Kasumi-1 (cell line): ENCODE measurements around the gene YIPF4.
A peak's percentile ranks its signal among the peaks of the same experiment; 100 is the strongest.
"Not testable (repeated sequence)": the region's sequence is repeated elsewhere in the genome, so short reads cannot be mapped to it uniquely, and the experiment has no call there.

ENCODE experiments used
- DNase-seq, 2 experiments: peaks; one replicate each; lab custom pipeline; 2025; lab: John Stamatoyannopoulos, UW

Gene YIPF4

DNA sequence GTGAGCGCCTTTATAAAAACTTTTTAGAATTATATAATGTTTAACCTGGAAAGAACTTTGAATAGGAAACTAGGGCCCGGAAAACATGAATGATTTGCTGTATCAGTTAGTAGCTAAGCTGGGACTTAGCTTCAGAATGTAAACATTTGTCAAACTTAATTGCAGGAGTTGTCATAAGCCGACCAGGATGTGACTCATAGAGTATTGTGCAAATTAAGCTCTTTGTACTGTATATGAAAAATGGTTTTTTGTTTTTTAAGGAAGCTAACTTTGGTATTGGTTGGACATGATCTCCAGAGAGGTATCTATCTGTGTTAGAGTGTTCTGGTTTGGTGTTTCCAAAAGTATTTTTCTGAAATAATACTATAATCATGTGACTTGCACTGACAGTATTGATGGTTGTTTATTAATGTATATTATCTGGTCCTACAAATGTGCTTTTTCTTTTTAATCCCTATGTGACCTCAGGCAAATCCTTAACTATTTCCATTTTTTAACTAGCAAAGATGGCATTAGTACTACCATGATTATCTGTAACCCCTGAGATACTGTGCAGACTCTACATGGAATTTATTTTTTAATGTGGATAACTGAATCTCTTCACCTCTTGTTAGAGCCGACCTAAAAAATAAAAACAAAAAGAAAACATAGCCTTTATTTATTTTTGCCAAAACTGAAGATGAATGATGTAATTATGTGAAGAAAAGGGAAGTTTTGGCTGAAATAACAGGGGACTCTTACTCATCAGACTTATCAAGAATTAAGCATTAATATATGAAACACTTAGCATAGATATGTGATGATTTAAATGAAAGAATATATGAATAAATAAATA is 11.7 kb downstream of the YIPF4 start:
- peak; percentile 34 to 43 for DNase-seq

DNA sequence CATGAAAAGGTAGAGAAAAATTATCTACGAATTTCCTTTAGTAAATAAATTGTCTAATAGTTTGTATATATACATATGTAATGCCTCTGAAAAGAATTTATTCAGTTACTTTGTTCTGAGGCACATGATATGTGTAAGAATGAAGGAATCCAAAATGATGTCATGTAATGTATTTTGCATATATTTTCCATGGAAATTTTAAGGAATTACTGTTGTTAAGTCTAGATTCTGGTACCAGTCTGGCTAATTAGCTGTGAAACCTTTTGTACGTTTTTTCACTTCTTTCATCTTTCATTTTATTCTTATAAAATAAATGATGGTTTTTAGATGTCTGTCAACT is 12.3 kb downstream of the YIPF4 start:
- no peak for DNase-seq

DNA sequence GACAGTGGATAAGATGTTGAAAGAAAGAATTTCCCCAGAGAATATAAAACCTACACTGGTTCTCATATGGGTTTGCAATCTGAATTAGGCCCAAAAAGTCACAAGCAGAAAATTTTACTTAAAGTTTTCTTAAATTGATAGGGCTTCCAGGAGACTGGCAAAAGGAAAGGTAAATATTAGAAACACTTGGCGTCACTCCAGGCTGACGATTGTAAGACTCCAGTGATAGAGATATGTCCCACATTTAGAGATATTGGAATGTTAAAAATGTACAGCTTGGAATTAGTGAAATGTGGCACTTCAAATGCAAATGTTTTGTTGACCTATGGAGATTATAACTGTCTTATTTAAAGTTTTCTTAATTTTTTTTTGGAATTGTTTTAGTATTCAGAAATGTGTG is 14.0 kb downstream of the YIPF4 start:
- no peak for DNase-seq

DNA sequence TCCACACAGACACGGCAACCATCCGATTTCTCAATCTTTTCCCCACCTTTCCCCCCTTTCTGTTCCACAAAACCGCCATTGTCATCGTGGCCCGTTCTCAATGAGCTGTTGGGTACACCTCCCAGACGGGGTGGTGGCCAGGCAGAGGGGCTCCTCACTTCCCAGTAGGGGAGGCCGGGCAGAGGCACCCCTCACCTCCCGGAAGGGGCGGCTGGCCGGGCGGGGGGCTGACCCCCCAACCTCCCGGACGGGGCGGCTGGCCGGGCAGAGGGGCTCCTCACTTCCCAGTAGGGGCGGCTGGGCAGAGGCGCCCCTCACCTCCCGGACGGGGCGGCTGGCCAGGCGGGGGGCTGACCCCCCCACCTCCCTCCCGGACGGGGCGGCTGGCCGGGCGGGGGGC is 15.8 kb downstream of the YIPF4 start:
- not testable (repeated sequence) for DNase-seq

DNA sequence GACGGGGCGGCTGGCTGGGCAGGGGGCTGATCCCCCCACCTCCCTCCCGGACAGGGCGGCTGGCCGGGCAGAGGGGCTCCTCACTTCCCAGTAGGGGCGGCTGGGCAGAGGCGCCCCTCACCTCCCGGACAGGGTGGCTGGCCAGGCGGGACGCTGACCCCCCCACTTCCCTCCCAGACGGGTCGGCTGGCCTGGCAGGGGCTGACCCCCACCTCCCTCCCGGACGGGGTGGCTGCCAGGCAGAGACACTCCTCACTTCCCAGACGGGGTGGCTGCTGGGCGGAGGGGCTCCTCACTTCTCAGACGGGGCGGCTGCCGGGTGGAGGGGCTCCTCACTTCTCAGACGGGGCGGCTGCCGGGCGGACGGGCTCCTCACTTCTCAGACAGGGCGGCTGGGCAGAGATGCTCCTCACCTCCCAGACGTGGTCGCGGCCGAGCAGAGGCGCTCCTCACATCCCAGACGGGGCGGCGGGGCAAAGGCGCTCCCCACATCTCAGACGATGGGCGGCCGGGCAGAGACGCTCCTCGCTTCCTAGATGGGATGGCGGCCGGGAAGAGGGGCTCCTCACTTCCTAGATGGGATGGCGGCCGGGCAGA is 16.4 kb downstream of the YIPF4 start:
- DNase-seq, result not testable (repeated sequence)

DNA sequence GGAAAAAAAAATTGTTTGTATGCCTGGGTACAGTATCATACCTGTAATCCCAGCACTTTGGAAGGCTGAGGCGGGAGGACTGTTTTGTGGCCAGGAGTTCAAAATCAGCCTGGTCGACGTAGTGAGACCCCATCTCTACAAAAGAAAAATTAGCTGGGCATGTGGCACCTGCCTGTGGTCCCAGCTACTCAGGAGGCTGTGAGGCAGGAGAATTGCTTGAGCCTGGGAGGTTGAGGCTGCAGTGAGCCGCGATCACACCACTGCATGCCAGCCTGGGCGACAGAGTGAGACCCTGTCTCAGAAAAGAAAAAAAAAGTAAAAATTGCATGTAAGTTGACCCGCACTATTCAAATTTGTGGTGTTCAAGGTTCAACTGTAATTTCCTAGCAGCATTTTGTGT is 32.9 kb downstream of the YIPF4 start:
- DNase-seq, result no peak

DNA sequence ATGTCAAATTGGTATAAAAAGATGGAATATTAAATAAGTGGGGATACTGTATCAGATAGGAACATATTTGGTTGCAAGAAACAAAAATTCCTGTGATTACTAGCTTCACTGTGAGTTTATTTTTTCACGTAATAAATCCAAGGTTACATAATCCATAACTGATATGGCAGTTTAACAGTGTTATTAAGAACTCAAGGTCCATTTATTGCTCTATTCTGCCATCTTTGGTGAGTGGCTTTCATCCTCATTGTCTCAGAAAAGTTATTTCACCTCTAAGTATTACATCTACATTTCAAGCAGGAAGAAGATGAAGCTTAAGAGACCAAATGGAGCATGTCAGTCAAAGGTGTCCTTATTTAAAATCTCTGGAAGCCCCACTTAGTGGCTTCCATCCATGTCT is 37.2 kb downstream of the YIPF4 start:
- DNase-seq, result no peak

DNA sequence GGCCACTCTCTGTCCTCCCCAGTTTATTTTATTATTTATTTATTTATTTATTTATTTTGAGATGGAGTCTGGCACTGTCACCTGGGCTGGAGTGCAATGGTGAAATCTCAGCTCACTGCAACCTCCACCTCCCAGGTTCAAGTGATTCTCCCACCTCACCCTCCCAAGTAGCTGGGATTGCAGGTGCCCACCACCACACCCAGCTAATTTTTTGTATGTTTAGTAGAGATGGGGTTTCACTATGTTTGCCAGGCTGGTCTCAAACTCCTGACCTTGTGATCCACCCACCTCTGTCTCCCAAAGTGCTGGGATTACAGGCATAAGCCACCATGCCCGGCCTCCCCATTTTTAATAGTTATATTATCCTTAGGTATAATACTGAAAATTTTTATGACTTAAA is 51.0 kb downstream of the YIPF4 start:
- not testable (repeated sequence) for DNase-seq

DNA sequence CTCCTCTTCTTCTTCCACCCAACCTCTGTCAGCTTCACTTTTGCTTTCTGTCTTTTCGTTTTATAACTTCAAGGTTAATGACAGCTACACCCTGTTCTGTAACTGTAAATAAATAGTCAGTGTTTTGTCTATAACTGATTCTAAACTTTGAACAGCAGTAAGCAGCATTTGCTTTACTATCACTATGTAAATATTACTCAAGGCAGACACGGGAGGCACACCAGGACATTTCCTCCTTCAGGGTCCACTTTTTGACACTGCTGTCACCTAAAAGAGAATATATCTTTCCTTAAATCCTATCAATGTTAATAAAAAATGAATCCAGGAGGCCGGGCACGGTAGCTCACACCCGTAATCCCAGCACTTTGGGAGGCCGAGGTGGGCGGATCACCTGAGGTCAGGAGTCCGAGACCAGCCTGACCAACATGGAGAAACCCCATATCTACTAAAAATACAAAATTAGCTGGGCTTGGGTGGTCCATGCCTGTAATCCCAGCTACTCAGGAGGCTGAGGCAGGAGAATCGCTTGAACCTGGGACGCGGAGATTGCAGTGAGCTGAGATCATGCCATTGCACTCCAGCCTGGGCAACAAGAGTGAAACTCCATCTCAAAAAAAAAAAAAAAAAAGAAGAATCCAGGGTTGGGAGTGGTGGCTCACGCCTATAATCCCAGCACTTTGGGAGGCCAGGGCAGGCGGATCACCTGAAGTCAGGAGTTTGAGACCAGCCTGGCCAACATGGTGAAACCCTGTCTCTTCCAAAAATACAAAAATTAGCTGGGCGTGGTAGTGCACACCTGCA is 51.7 kb downstream of the YIPF4 start:
- not testable (repeated sequence) for DNase-seq

DNA sequence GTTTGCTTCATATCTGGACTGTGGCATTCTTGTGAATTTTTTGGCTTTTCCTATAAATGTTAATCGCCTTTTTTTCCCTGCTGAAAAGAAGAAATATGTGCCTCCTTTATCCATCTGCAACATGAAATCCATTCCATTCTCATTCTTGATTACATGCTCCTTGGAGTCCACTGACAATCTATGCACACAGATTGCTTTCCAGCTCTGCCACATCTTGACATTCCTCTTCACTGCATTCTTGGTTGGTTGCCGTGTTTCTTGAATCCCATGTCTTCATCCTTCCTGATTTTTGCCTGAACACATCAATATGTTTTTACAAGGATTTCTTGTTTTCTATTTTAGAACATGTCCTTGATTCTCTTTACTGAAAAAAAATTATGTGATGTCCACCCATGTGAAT is 52.4 kb downstream of the YIPF4 start:
- no peak for DNase-seq

DNA sequence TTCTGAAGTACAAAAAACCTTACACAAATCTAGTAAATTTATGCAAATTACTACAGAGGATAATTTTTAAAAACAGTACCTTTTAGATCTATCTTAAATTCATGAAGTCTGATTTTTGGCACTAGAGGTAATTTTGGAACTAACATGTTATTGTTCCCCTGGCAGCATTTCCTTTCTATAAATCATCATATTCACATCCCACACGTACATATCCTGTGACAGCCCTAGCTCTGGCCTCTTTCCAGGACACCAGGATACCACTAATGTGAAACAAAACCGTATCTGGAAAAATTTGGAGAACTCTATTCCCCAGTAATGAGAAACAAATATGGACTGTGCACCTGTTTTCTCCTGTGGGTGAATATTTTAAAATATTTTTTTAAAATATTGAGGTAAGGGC is 65.1 kb downstream of the YIPF4 start:
- DNase-seq, result no peak

DNA sequence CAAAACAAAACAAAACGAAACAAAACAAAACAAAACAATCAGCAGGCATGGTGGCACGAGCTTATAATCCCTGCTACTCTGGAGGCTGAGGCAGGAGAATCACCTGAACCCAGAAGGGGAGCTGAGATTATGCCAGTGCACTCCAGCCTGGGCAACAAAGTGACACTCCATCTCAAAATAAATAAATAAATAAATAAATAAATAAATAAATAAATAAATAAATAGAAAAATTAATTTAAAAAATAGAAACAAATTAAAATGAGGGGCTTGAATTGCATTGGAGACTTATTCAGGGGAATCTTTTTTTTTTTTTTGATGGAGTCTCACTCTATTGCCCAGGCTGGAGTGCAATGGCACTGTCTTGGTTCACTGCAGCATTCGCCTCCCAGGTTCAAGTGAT is 73.1 kb downstream of the YIPF4 start:
- not testable (repeated sequence) for DNase-seq

DNA sequence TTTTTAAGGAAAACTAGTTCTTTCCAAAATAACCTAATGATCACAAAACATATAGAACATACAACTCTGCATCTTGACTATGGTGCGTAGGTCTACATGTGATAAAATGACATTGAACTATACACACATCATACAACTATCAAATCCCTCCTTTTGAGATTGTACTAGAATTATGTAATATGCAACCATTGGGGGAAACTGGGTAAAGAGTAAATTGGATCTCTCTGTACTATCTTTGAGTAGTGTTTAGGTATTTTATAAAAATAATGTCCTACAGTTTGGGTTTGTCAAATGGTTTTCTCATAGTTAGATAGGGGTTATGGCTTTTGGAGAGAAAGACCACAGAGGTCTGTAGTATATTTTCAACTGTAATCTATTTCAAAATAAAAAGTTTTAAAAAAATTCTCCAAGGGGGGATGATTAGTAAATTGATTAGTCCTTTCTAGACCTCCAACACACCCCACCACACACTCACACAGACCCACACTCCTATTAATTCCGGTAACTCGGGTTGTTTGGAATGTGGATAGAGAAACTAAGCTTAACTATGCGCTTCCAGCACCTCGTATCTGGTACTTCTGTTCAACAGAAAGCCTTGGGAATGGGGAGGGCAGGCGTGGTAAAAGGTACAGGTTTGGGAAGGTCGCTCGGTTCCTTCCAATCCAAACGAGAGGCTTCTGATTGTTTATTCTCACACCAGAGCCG is 78.4 kb downstream of the YIPF4 start:
- DNase-seq, result peak; percentile 47 to 55

DNA sequence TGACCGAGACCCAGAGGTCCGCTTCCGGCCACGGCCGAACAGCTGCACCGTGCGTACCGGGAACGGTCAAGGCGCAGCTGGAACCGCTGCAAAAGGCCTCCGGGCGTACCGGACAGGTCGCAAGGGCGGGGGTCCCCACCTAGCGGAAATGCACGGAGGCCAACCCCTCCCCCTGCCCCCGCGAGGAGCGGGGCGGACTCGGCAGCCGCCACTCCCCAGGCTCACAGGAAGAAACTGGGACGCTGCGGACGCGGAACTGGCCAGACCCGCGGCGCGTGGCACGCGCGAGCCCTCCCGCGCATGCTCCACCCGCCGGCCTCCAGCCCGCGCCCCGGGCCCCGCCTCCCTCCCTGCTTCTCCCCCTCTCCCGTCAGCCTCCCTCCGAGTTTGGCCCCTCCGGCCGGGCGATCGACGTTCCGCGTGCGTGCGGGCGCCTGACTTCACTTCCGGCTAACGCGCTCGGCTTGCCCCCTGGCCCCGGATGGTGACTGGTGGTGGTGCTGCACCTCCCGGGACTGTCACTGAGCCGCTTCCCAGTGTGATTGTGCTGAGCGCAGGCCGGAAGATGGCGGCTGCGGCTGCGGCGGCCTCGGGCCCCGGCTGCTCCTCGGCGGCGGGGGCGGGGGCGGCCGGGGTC is 79.1 kb downstream of the YIPF4 start, which contains the start of gene BIRC6:
BIRC6 (plus strand) TSS at position 343 of the 637 bp plus-strand sequence; CDS start at position 482, 139 bp downstream.
- peak; percentile 95 to 96 for DNase-seq

DNA sequence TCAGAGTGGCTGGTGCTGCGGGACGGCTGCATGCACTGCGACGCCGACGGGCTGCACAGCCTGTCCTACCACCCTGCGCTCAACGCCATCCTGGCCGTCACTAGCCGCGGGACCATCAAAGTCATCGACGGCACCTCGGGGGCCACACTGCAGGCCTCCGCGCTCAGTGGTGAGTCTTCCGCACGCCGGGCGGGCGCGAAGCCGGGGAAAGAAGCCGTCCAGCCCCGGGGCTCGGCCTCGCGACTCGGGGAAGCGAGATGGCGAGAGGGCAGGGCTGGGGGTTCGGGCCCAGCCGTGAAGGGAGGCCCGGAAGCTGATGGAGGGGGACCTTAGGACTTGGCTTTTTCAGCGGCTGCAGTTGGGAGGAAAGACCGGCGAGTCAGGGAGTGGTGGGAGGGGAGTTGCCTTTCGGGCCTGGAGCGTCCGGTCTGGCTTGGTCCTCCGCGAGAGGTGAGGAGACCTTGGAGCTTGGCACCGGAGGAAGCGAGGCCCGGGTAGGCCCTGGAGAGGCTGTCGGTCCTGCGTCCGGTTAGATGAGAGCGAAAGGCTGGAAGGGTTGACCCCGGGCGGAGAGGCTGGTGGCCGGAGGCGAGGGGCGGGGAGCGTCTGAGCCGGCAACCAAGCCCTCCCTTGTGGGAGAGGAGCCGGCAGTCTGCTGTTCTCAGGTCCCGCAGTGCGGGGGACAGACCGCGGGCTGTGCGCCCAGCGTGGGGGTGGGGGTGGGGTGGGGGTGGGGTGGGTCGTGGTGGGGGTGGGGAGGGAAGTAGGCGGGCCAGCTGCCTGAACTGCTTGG is 79.8 kb downstream of the YIPF4 start:
- DNase-seq, result no peak

DNA sequence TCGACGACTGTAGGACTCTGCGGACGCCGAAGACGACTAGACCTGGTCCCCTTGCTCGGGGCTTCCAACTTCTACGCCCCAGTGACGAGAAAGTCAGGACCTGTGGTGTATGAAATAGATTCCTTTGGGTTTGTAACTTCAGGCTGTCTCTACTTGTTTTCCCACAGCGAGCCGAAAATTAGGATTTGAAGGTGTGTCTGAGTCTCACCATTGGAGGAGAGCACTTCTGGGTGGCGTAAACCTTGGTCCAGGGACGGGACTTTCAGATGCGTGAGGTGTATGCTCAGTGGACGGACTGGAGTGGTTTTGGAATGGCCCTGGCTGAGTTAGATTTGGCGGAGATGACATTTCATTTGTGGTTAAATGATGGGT is 80.4 kb downstream of the YIPF4 start:
- no peak for DNase-seq

DNA sequence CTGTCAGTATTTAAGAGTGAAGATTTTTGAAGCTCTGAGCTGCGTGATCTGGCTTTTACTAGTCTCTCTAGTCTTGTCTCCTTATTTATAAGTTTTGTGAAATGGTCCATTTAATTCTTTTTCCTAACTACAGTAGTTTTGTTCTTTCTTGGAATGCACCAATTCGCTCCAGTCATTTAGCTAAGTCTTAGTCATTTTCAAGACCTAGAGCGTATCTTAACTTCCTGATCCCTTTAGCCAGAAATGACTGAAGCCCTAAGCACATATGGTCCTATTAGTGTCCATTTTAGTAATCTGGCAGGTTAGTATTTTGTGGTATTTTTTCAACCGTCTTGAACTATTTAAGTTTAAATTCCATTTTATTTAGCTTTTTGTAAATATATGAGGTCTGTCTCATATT is 82.7 kb downstream of the YIPF4 start:
- no peak for DNase-seq

DNA sequence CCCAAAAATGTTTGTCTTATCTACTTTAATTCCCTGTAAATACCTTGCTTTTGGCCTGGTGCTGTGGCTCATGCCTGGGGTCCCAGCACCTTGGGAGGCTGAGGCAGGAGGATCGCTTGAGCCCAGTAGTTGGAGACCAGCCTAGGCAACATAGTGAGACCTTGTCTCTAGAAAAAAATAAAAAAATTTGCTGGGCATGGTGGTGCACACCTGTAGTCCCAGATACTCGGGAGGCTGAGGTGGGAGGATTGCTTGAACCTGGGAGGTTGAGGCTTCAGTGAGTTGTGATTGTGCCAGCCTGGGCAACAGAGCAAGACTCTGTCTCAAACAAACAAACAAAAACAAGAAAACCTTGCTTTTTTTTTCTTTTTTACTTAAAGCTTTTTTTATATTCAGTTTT is 85.3 kb downstream of the YIPF4 start:
- DNase-seq, result not testable (repeated sequence)

DNA sequence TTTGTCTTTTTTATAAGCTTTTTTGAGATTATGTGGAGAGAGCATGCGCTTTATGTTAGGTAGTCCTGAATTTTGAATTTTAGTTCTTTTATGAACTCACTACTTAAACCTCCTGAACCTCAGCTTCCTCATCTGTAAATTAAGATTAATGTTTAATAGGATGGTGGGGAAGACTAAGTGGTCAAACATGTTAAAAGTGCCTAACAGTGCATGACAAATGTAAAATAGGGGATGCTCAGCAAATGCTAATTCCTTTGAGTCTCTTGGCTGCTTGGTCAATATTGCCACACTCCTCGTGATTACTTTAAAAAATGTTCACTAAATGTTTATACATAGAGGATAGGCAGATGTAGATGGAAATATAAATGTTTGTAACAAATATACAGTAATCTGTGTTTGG is 85.9 kb downstream of the YIPF4 start:
- no peak for DNase-seq

DNA sequence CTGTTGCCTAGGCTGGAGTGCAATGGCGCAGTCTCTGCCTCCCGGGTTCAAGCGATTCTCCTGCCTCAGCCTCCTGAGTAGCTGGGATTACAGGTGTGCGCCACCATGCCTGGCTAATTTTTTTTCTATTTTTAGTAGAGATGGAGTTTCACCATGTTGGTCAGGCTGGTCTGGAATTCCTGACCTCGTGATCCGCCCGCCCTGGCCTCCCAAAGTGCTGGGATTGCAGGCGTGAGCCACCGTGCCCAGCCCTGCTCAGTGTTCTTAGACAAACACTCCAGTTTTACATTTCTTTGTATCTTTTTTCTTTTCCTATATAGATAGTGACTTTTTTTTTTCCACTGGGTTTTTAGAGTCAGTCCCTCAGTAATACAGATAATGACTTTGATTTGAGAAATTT is 86.6 kb downstream of the YIPF4 start:
- DNase-seq, result not testable (repeated sequence)

DNA sequence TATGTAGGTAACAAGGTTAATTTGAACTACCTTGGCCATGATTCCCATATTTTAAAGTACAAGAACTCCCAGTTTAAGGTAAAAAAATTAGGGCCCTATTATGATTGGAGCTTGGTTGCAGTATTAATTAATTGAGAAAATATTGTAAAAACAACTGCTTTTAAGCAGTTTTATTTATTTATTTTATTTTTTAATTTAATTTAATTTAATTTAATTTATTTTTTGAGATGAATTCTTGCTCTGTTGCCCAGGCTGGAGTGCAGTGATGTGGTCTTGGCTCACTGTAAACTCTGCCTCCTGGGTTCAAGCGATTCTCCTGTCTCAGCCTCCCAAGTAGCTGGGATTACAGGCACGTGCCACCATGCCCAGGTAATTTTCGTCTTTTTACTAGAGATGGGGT is 88.0 kb downstream of the YIPF4 start:
- not testable (repeated sequence) for DNase-seq
